Measurements from ENCODE around the gene DND1. TPM values are rescaled to one million over a fixed set of nuclear protein-coding genes. Genes with fewer than 3 reads are reported as not detected.

Gene DND1
- total RNA-seq, 1 donor from 2014 or later, result 3.5 TPM

Other genes with a start within 250 kb of the DND1 start
- 9.2 and 15.0 TPM in 2 replicates for gene EIF4EBP3, start 125.9 kb downstream of the DND1 start, total RNA-seq
- gene SRA1, start 116.1 kb downstream of the DND1 start, total RNA-seq, result 45.9 and 48.2 TPM in 2 replicates
- gene APBB3, start 109.0 kb downstream of the DND1 start, total RNA-seq, result 15.1 and 17.9 TPM in 2 replicates
- gene SLC35A4, start 108.7 kb downstream of the DND1 start, total RNA-seq, result 91.9 and 97.3 TPM in 2 replicates
- gene CD14, start 40.4 kb downstream of the DND1 start, total RNA-seq, result 0.39 TPM in 2 replicates
- gene TMCO6, start 34.1 kb downstream of the DND1 start, total RNA-seq, result 40.2 and 40.7 TPM in 2 replicates
- 63.0 and 65.6 TPM in 2 replicates for gene NDUFA2, start 25.9 kb downstream of the DND1 start, total RNA-seq
- gene IK, start 25.7 kb downstream of the DND1 start, total RNA-seq, result 111 and 119 TPM in 2 replicates
- 39.1 and 40.0 TPM in 2 replicates for gene WDR55, start 8.7 kb downstream of the DND1 start, total RNA-seq
- 107 and 110 TPM in 2 replicates for gene HARS1, start 17.8 kb upstream of the DND1 start, total RNA-seq
- gene HARS2, start 17.9 kb upstream of the DND1 start, total RNA-seq, result 28.0 and 30.1 TPM in 2 replicates
- gene ZMAT2, start 26.9 kb upstream of the DND1 start, total RNA-seq, result 53.4 and 53.9 TPM in 2 replicates
- gene PCDHA1, start 112.6 kb upstream of the DND1 start, total RNA-seq, result 0.07 TPM in 1 of 2 replicates, not detected in the other
- not detected in 2 replicates for gene PCDHA2, start 121.3 kb upstream of the DND1 start, total RNA-seq
- not detected in 2 replicates for gene PCDHA3, start 127.5 kb upstream of the DND1 start, total RNA-seq
- gene PCDHA4, start 133.5 kb upstream of the DND1 start, total RNA-seq, result not detected in 2 replicates
- gene PCDHA5, start 148.0 kb upstream of the DND1 start, total RNA-seq, result not detected in 2 replicates
- not detected in 2 replicates for gene PCDHA6, start 154.4 kb upstream of the DND1 start, total RNA-seq
- not detected in 2 replicates for gene PCDHA7, start 160.7 kb upstream of the DND1 start, total RNA-seq
- gene PCDHA8, start 167.6 kb upstream of the DND1 start, total RNA-seq, result not detected in 2 replicates
- not detected in 2 replicates for gene PCDHA9, start 174.8 kb upstream of the DND1 start, total RNA-seq
- gene PCDHA10, start 182.3 kb upstream of the DND1 start, total RNA-seq, result not detected in 2 replicates
- gene PCDHA11, start 195.4 kb upstream of the DND1 start, total RNA-seq, result not detected in 2 replicates
- gene PCDHA12, start 201.7 kb upstream of the DND1 start, total RNA-seq, result not detected in 2 replicates
- not detected in 2 replicates for gene PCDHA13, start 208.5 kb upstream of the DND1 start, total RNA-seq